ENCODE data around the gene E4F1.

- TF ChIP-seq CTCF (conservative IDR thresholded peaks at IDR 0.05; ENCODE audit: low read depth, low read length) (no peak), EZH2 (IDR thresholded peaks at IDR 0.05; ENCODE audit: borderline replicate concordance, low read depth, low read length, poor library complexity, severe bottlenecking) (no peak)
Observed at GRCh38 chr16:2179107-2179501, 44.3 kb upstream of the E4F1 start.
